ENCODE data around the gene ZNF384.

ZNF384 gene

GRCh38 chr12:6701078-6701768, 12.0 kb upstream of the ZNF384 start:
- TF ChIP-seq L3MBTL2 (conservative IDR thresholded peaks at IDR 0.05) = no peak
- TF ChIP-seq ARNT (IDR thresholded peaks at IDR 0.05) = no peak
- no peak for TF ChIP-seq TARDBP (IDR thresholded peaks at IDR 0.05)
- TF ChIP-seq FOXK2 (IDR thresholded peaks at IDR 0.05) = no peak
- TF ChIP-seq PKNOX1 (IDR thresholded peaks at IDR 0.05) = no peak
- no peak for TF ChIP-seq BHLHE40 (IDR thresholded peaks at IDR 0.05; ENCODE audit: borderline replicate concordance)
- TF ChIP-seq CTBP1 (IDR thresholded peaks at IDR 0.05; ENCODE audit: borderline replicate concordance) = no peak
- no peak for TF ChIP-seq SUZ12 (IDR thresholded peaks at IDR 0.05)
- TF ChIP-seq FOXA1 (IDR thresholded peaks at IDR 0.05) = no peak
- TF ChIP-seq SP1 (IDR thresholded peaks at IDR 0.05) = no peak
- no peak for TF ChIP-seq ZNF384 (IDR thresholded peaks at IDR 0.05)
- no peak for TF ChIP-seq ELF4 (IDR thresholded peaks at IDR 0.05)
- TF ChIP-seq NFRKB (IDR thresholded peaks at IDR 0.05) = no peak
- TF ChIP-seq FOXM1 (IDR thresholded peaks at IDR 0.05; ENCODE audit: borderline replicate concordance) = no peak
- TF ChIP-seq HDGF (IDR thresholded peaks at IDR 0.05; ENCODE audit: borderline replicate concordance) = no peak
- ChIA-PET CTCF (interaction anchor here (2.5 kb wide), 1 partner anchor 12 kb away, joined by 11 read pairs; the partner anchor contains the start of gene ZNF384), POLR2A (no interaction called here)
- DNase-seq (ENCODE audit: extremely low spot score) = no peak

- TF ChIP-seq L3MBTL2 (conservative IDR thresholded peaks at IDR 0.05) = no peak
- TF ChIP-seq FOXM1 (IDR thresholded peaks at IDR 0.05; ENCODE audit: borderline replicate concordance) = no peak
- no peak for TF ChIP-seq ELF4 (IDR thresholded peaks at IDR 0.05)
- no peak for TF ChIP-seq SP1 (IDR thresholded peaks at IDR 0.05)
- TF ChIP-seq NFRKB (IDR thresholded peaks at IDR 0.05) = no peak
- no peak for TF ChIP-seq CTBP1 (IDR thresholded peaks at IDR 0.05; ENCODE audit: borderline replicate concordance)
- no peak for TF ChIP-seq HDGF (IDR thresholded peaks at IDR 0.05; ENCODE audit: borderline replicate concordance)
- TF ChIP-seq ZNF384 (IDR thresholded peaks at IDR 0.05) = no peak
- no peak for TF ChIP-seq LEF1 (IDR thresholded peaks at IDR 0.05; ENCODE audit: borderline replicate concordance)
- TF ChIP-seq ARNT (IDR thresholded peaks at IDR 0.05) = no peak
- no peak for TF ChIP-seq BHLHE40 (IDR thresholded peaks at IDR 0.05; ENCODE audit: borderline replicate concordance)
- no peak for TF ChIP-seq FOXK2 (IDR thresholded peaks at IDR 0.05)
- TF ChIP-seq TARDBP (IDR thresholded peaks at IDR 0.05) = no peak
- no peak for TF ChIP-seq PKNOX1 (IDR thresholded peaks at IDR 0.05)
- CTCF ChIA-PET = interaction anchor here (2.5 kb wide), 1 partner anchor 11 kb away, joined by 11 read pairs; the partner anchor contains the start of gene ZNF384
Measured at GRCh38 chr12:6700646-6701051, 11.5 kb upstream of the ZNF384 start, which contains the start of gene PIANP. Gene PIANP (minus strand): TSS chr12:6700815. CDS start chr12:6698061, 2,754 bp downstream.

DNA sequence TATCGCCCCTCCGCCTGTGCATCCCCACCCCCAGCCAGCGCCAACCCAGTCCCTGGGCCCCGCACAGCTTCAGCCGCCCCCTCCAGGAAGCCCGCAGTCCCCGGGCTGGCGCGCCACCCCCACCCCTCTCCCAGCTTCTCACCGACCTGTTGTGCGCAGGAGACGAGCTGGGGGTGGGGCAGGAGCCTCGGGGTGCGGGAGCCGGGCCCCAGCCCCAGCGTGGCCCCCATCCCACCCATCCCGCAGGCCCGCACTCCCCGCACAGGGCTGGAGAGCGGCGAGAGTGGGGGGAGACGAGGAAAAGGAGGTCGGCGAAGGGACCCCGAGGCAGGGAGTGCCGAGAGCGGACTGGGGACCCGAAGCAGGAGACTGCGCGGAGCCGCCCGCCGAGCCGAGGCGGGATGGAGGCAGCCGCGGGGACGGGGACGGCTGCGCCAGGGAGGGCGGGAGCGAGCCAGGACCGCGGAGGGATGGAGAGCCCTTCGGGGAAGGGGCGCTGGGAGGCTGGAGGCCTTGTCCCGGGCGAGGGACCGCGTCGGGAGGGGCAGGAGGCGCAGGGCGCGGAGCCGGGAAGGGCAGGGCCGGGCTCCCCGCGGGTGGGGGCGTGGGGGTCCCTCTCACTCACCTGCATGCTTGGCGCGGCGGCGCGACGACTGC, 10.9 kb upstream of the ZNF384 start:
- ChIA-PET POLR2A (interaction anchor here (1.0 to 2.9 kb wide), 5 partner anchors 11 to 132 kb away, joined by 3 to 37 read pairs (median 6); partner anchors contain the start of genes COPS7A, MLF2, NOP2 and ZNF384), CTCF (interaction anchor here (1.0 kb wide), 1 partner anchor 86 kb away, joined by 6 read pairs; no protein-coding TSS in a partner anchor)
- DNase-seq (ENCODE audit: extremely low spot score) = no peak
- TF ChIP-seq FOXA1 (IDR thresholded peaks at IDR 0.05) (no peak), NFRKB (IDR thresholded peaks at IDR 0.05) (no peak), TARDBP (IDR thresholded peaks at IDR 0.05) (no peak), HDGF (IDR thresholded peaks at IDR 0.05; ENCODE audit: borderline replicate concordance) (no peak)

More at GRCh38 chr12:6700646-6701051, 11.5 kb upstream of the ZNF384 start, which contains the start of gene PIANP:
- POLR2A ChIA-PET = interaction anchor here (1.3 to 2.9 kb wide), 3 partner anchors 12 to 52 kb away, joined by 6 to 37 read pairs (median 12); partner anchors contain the start of genes COPS7A, MLF2 and ZNF384
- DNase-seq (ENCODE audit: extremely low spot score) = peak; percentile 61

DNA sequence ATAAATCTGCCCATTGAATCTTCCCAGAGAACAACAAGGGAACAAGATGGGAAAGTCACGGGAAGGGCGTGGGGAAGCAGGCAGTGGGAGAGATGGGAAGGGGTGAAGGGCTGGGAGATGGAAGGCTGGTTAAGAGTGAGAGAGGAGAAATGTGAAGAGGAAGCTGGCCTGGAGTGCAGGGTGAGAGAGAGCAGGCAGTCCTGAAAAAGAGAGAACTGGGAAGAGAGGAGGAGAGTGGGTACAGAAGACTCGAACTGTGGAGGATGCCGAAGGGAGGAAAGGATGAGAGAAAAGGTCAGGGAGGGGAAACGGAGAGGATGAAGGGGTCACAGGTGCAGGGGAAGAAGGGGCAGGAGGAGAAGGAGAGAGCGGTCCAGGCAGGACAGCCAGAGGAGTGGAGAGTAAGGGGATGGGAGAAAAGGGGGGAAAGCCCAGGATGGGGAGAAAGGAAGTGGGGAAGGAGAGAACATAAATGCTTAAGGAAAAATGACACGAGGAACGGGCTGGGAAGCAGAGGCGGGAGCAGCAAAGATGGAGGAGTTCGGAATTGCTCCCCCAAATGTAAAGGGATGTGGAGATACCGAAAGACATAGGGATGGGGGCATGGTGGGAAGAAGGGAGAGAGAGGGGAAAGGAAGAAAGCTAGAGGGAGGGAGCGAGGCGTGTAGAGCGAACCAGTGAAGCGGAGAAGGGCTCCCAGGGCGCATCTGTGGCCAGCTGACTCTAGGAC, 10.2 kb upstream of the ZNF384 start:
- POLR2A ChIA-PET = interaction anchor here (1.0 to 2.9 kb wide), 6 partner anchors 10 to 131 kb away, joined by 3 to 37 read pairs (median 6); partner anchors contain the start of genes COPS7A, MLF2, NOP2 and ZNF384
- CTCF ChIA-PET = interaction anchor here (1.0 to 2.3 kb wide), 3 partner anchors 10 to 136 kb away, joined by 3 to 12 read pairs (median 6); partner anchors contain the start of gene ZNF384
- DNase-seq (ENCODE audit: extremely low spot score) = no peak
- TF ChIP-seq TARDBP (IDR thresholded peaks at IDR 0.05) (no peak), PKNOX1 (IDR thresholded peaks at IDR 0.05) (no peak), ZNF384 (IDR thresholded peaks at IDR 0.05) (no peak), SP1 (IDR thresholded peaks at IDR 0.05) (no peak), NFRKB (IDR thresholded peaks at IDR 0.05) (no peak), FOXK2 (IDR thresholded peaks at IDR 0.05) (no peak), CTBP1 (IDR thresholded peaks at IDR 0.05; ENCODE audit: borderline replicate concordance) (no peak), ELF4 (IDR thresholded peaks at IDR 0.05) (no peak), HDGF (IDR thresholded peaks at IDR 0.05; ENCODE audit: borderline replicate concordance) (no peak), FOXM1 (IDR thresholded peaks at IDR 0.05; ENCODE audit: borderline replicate concordance) (no peak), FOXA1 (IDR thresholded peaks at IDR 0.05) (no peak), LEF1 (IDR thresholded peaks at IDR 0.05; ENCODE audit: borderline replicate concordance) (no peak)
